HEK293T (cell line): ENCODE measurements around the gene ABCC5.

ENCODE experiments used
- CTBP1 ChIP-seq: fragments of 450-650 bp; IDR thresholded peaks from 2 replicates; pipeline ENCODE4 v1.6.1; 2016; ENCODE audit warnings: borderline replicate concordance
- FOXK2 ChIP-seq: fragments of 450-650 bp; IDR thresholded peaks from 2 replicates; pipeline ENCODE4 v1.6.1; 2016; ENCODE audit warnings: mild to moderate bottlenecking
- FOXM1 ChIP-seq: fragments of 450-650 bp; IDR thresholded peaks from 2 replicates; pipeline ENCODE4 v1.6.1; 2017; ENCODE audit warnings: mild to moderate bottlenecking, borderline replicate concordance
- L3MBTL2 ChIP-seq: fragments of 450-650 bp; conservative IDR thresholded peaks from 2 replicates; pipeline ENCODE4 v1.6.1; 2016; ENCODE audit warnings: mild to moderate bottlenecking
- PKNOX1 ChIP-seq: fragments of 450-650 bp; IDR thresholded peaks from 2 replicates; pipeline ENCODE4 v1.6.1; 2016
- SP1 ChIP-seq: fragments of 450-650 bp; IDR thresholded peaks from 2 replicates; pipeline ENCODE4 v1.6.1; 2017
- SUZ12 ChIP-seq: fragments of 450-650 bp; IDR thresholded peaks from 2 replicates; pipeline ENCODE4 v1.6.1; 2016; ENCODE audit warnings: mild to moderate bottlenecking

- TF ChIP-seq SUZ12 = no peak
- TF ChIP-seq PKNOX1 = no peak
- TF ChIP-seq CTBP1 = no peak
- TF ChIP-seq SP1 = no peak
- no peak for TF ChIP-seq FOXM1
- TF ChIP-seq FOXK2 = no peak
- TF ChIP-seq L3MBTL2 = no peak
Observed at GRCh38 chr3:183984127-183984740, 33.5 kb downstream of the ABCC5 start.
